ENCODE results near the gene QRSL1. TPM values are rescaled to one million over a fixed set of nuclear protein-coding genes. Genes with fewer than 3 reads are reported as not detected.

Gene QRSL1
- total RNA-seq, 1 experiment from 2014 or later, result 17.3 TPM

DNA sequence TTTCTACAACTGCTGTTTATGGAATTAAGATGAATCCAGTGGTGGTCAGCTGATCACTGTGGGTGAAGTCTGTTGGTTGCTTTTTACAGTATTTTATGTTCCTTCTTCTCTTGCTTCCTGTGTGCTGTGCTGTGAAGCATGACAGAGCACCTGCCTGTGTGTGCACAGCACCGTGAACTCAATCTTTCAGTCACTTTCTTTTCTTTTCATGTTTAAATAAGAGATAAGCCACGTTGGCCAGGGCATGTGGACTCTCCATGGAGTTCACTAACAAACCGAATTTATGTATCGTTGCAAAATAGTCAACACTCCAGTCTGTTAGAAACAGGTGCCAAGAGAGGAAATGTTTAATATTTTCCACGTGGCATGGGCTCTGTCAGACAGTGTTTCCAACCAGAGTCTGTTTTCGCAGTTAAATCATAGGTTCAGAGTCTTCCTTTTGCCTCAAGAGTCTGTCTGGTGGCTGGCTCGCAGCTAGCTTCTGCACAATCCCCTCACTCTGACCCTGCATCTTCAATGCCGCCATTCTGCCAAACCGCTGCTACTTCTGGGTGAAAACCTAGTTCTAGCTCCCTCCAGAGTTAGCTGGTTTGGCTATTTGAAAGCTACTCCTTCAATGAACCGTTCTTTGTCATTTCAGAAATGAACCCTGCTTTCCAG is 73.2 kb downstream of the QRSL1 start:
- no peak for DNase-seq (ENCODE audit: low read depth, low spot score)
- in situ Hi-C loops (cut with HindIII; ENCODE audit: low pct_unique_long_range_greater_than_20kb, low sequenced_read_pairs), result no loop called here

DNA sequence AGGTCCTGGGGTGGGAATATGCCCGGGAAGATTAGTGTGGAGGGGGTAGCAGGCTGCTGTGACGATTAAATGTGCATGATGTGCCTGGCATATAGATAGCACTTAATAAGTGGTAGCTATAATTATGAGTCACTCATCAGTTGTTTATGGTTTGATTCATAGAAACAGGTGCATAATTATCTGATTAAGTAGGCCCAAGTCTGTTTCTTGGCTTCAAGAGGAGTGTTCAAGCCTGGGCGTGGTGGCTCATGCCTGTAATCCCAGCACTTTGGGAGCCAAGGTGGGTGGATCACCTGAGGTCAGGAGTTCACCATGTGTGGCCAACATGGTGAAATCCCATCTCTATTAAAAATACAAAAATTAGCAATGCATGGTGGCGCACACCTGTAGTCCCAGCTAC is 74.9 kb downstream of the QRSL1 start:
- DNase-seq (ENCODE audit: low read depth, low spot score), result no peak
- in situ Hi-C loops (cut with HindIII; ENCODE audit: low pct_unique_long_range_greater_than_20kb, low sequenced_read_pairs), result no loop called here

DNA sequence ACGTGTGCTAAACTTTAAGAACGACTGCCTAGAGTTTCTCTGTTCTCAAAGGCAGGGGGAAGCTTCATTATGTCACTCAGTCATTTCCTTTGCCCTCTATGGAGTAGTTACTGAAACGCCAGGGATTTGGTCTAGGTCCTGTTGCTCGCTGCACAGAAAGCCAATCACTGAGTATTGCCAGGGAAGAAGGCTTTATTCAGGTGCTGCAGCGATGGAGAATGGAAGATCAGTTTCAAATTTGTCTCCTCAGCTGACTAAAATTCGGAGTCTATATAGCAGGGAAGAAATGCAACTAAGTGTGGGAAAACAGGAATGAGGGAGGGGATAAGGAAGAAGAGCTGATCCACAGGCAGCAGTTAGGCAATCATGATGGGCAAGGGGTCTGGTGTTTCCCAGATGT is 75.8 kb downstream of the QRSL1 start:
- DNase-seq (ENCODE audit: low read depth, low spot score), result no peak
- in situ Hi-C loops (cut with HindIII; ENCODE audit: low pct_unique_long_range_greater_than_20kb, low sequenced_read_pairs), result no loop called here

DNA sequence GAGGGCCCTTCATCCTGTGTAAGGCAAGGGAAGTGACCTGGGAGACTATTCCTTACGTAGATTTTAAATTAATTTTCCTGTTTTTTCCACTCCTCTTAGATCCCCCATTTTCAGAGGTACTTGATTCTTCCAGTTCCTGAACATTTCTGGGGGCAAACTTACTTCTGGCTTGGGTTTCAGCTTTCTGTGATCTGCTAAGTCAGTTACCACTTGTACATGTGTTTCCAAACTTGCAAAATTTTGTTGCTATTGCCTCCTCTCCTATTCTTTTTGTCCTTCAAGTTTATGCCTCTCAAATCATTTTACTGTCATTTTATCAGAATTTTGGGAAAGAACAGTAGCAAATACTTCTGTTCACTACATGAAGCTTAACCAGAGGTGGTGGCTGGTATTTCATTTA is 81.2 kb downstream of the QRSL1 start:
- in situ Hi-C loops (cut with HindIII; ENCODE audit: low pct_unique_long_range_greater_than_20kb, low sequenced_read_pairs), result no loop called here

GRCh38 chr6:106714281-106714680 is 84.9 kb downstream of the QRSL1 start:
- no peak for DNase-seq (ENCODE audit: low read depth, low spot score)
- in situ Hi-C loops (cut with HindIII; ENCODE audit: low pct_unique_long_range_greater_than_20kb, low sequenced_read_pairs), result no loop called here

More for the DNA sequence above, 81.2 kb downstream of the QRSL1 start:
- DNase-seq (ENCODE audit: low read depth, low spot score), result no peak

GRCh38 chr6:106715922-106716321 is 86.5 kb downstream of the QRSL1 start:
- DNase-seq (ENCODE audit: low read depth, low spot score), result no peak
- in situ Hi-C loops (cut with HindIII; ENCODE audit: low pct_unique_long_range_greater_than_20kb, low sequenced_read_pairs), result no loop called here

GRCh38 chr6:106716966-106717365 is 87.6 kb downstream of the QRSL1 start:
- no peak for DNase-seq (ENCODE audit: low read depth, low spot score)
- in situ Hi-C loops (cut with HindIII; ENCODE audit: low pct_unique_long_range_greater_than_20kb, low sequenced_read_pairs), result no loop called here

Small RNAs within 50 kb of the gene (small RNA-seq; reads per million reads assigned to genes)
- gene RNU6-527P, result 0 reads per million in 2 experiments

Other genes with a start within 250 kb of the QRSL1 start
- 9.3 and 10.5 TPM in 2 replicates for gene RTN4IP1, start 80 bp upstream of the QRSL1 start, total RNA-seq (2014; rRNA removed; shearing (Covaris generic))

Data from SK-MEL-5 (cell line).